T-helper 2 cell treated with Interferon-gamma antibody and Interleukin-4, amounts not matched to agents 5 μg/mL and 100 μg/mL, for 36 hours (primary cell): Measurements from ENCODE around the gene NDUFAF8.
A peak's percentile ranks its signal among the peaks of the same experiment; 100 is the strongest.

Experiments used
- DNase-seq: peaks from one replicate; pipeline ENCODE4 v3.0.0; 2021; ENCODE audit warnings: low spot score
- H3K27ac Mint-ChIP-seq: one replicate; pipeline ENCODE4 v1.8.0; 2021; ENCODE audit warnings: mild to moderate bottlenecking, mixed read lengths
- H3K27me3 Mint-ChIP-seq: one replicate; pipeline ENCODE4 v1.8.0; 2021; ENCODE audit warnings: low read depth, mixed read lengths
- H3K36me3 Mint-ChIP-seq: one replicate; pipeline ENCODE4 v1.8.0; 2021; ENCODE audit warnings: low read depth, mixed read lengths
- H3K4me1 Mint-ChIP-seq: one replicate; pipeline ENCODE4 v1.8.0; 2021; ENCODE audit warnings: low read depth, mixed read lengths
- H3K4me3 Mint-ChIP-seq: one replicate; pipeline ENCODE4 v1.8.0; 2022; ENCODE audit warnings: mild to moderate bottlenecking, moderate library complexity, mixed read lengths
- H3K9me3 Mint-ChIP-seq: one replicate; pipeline ENCODE4 v1.8.0; 2021; ENCODE audit warnings: mixed read lengths

The NDUFAF8 gene

GRCh38 chr17:81234940-81235821 is 3.9 kb upstream of the NDUFAF8 start:
- no peaks in the 10 kb centered on the region for H3K27me3 Mint-ChIP-seq
- no peak for DNase-seq
- H3K9me3 Mint-ChIP-seq, result no peaks in the 10 kb centered on the region
- no peak overlapping the region for H3K4me3 Mint-ChIP-seq
- H3K27ac Mint-ChIP-seq, result no peak overlapping the region
- peaks cover 11% of the 10 kb centered on the region for H3K36me3 Mint-ChIP-seq
- H3K4me1 Mint-ChIP-seq, result peaks cover 6% of the 10 kb centered on the region

- peaks cover 7% of the 10 kb centered on the region for H3K36me3 Mint-ChIP-seq
- H3K4me3 Mint-ChIP-seq, result no peak overlapping the region
- H3K9me3 Mint-ChIP-seq, result no peaks in the 10 kb centered on the region
- H3K4me1 Mint-ChIP-seq, result peaks cover 12% of the 10 kb centered on the region
- no peak overlapping the region for H3K27ac Mint-ChIP-seq
- DNase-seq, result no peak
- no peaks in the 10 kb centered on the region for H3K27me3 Mint-ChIP-seq
Observed at GRCh38 chr17:81235822-81236740, 3.0 kb upstream of the NDUFAF8 start.

- Mint-ChIP-seq H3K4me3 (no peak overlapping the region), H3K4me1 (peaks cover 12% of the 10 kb centered on the region), H3K36me3 (peaks cover 7% of the 10 kb centered on the region), H3K27me3 (no peaks in the 10 kb centered on the region), H3K9me3 (no peaks in the 10 kb centered on the region), H3K27ac (no peak overlapping the region)
- no peak for DNase-seq
Observed at GRCh38 chr17:81236784-81237183, 2.3 kb upstream of the NDUFAF8 start.

GRCh38 chr17:81237591-81238489 is 1.3 kb upstream of the NDUFAF8 start:
- Mint-ChIP-seq H3K36me3 (peaks cover 10% of the 10 kb centered on the region), H3K27ac (peak overlapping the region; percentile 69), H3K4me1 (peaks cover 16% of the 10 kb centered on the region), H3K27me3 (no peaks in the 10 kb centered on the region), H3K4me3 (peak overlapping the region; percentile 79), H3K9me3 (no peaks in the 10 kb centered on the region)
- DNase-seq, result no peak

- no peak for DNase-seq
- H3K4me1 Mint-ChIP-seq, result peaks cover 16% of the 10 kb centered on the region
- peaks cover 10% of the 10 kb centered on the region for H3K36me3 Mint-ChIP-seq
- H3K27me3 Mint-ChIP-seq, result no peaks in the 10 kb centered on the region
- peak overlapping the region; percentile 79 for H3K4me3 Mint-ChIP-seq
- no peaks in the 10 kb centered on the region for H3K9me3 Mint-ChIP-seq
- no peak overlapping the region for H3K27ac Mint-ChIP-seq
Observed at GRCh38 chr17:81238490-81238814, 666 bp upstream of the NDUFAF8 start.

- peaks cover 14% of the 10 kb centered on the region for H3K36me3 Mint-ChIP-seq
- H3K9me3 Mint-ChIP-seq, result no peaks in the 10 kb centered on the region
- H3K27me3 Mint-ChIP-seq, result no peaks in the 10 kb centered on the region
- peak overlapping the region; percentile 97 for H3K27ac Mint-ChIP-seq
- peak overlapping the region; percentile 96 for H3K4me3 Mint-ChIP-seq
- peaks cover 16% of the 10 kb centered on the region for H3K4me1 Mint-ChIP-seq
- DNase-seq, result peak; percentile 31
Observed at GRCh38 chr17:81239714-81240555, 817 bp downstream of the NDUFAF8 start.

GRCh38 chr17:81240761-81241160 is 1.6 kb downstream of the NDUFAF8 start:
- no peak for DNase-seq
- Mint-ChIP-seq H3K27me3 (no peaks in the 10 kb centered on the region), H3K9me3 (no peaks in the 10 kb centered on the region), H3K36me3 (peaks cover 18% of the 10 kb centered on the region), H3K27ac (no peak overlapping the region), H3K4me1 (peaks cover 16% of the 10 kb centered on the region), H3K4me3 (peak overlapping the region; percentile 96)

GRCh38 chr17:81241203-81241602 is 2.1 kb downstream of the NDUFAF8 start:
- DNase-seq, result no peak
- H3K9me3 Mint-ChIP-seq, result no peaks in the 10 kb centered on the region
- H3K4me3 Mint-ChIP-seq, result peak overlapping the region; percentile 96
- H3K4me1 Mint-ChIP-seq, result peaks cover 16% of the 10 kb centered on the region
- peaks cover 18% of the 10 kb centered on the region for H3K36me3 Mint-ChIP-seq
- no peak overlapping the region for H3K27ac Mint-ChIP-seq
- no peaks in the 10 kb centered on the region for H3K27me3 Mint-ChIP-seq

- no peaks in the 10 kb centered on the region for H3K9me3 Mint-ChIP-seq
- DNase-seq, result peak; percentile 51
- peak overlapping the region; percentile 69 for H3K27ac Mint-ChIP-seq
- H3K36me3 Mint-ChIP-seq, result peaks cover 18% of the 10 kb centered on the region
- peak overlapping the region; percentile 42 for H3K4me3 Mint-ChIP-seq
- no peaks in the 10 kb centered on the region for H3K27me3 Mint-ChIP-seq
- H3K4me1 Mint-ChIP-seq, result peaks cover 16% of the 10 kb centered on the region
Observed at GRCh38 chr17:81241648-81242420, 2.7 kb downstream of the NDUFAF8 start.

GRCh38 chr17:81242421-81243332 is 3.6 kb downstream of the NDUFAF8 start:
- Mint-ChIP-seq H3K36me3 (peaks cover 18% of the 10 kb centered on the region), H3K27ac (peak overlapping the region; percentile 69), H3K4me3 (peak overlapping the region; percentile 42), H3K27me3 (no peaks in the 10 kb centered on the region), H3K4me1 (peaks cover 15% of the 10 kb centered on the region), H3K9me3 (no peaks in the 10 kb centered on the region)
- no peak for DNase-seq

GRCh38 chr17:81243333-81243664 is 4.2 kb downstream of the NDUFAF8 start:
- no peak overlapping the region for H3K4me3 Mint-ChIP-seq
- no peak overlapping the region for H3K27ac Mint-ChIP-seq
- peaks cover 11% of the 10 kb centered on the region for H3K4me1 Mint-ChIP-seq
- no peaks in the 10 kb centered on the region for H3K27me3 Mint-ChIP-seq
- no peak for DNase-seq
- H3K9me3 Mint-ChIP-seq, result no peaks in the 10 kb centered on the region
- H3K36me3 Mint-ChIP-seq, result peaks cover 18% of the 10 kb centered on the region
